Gastrocnemius medialis (tissue), 4 donors: ENCODE measurements around the gene MARVELD1.

ENCODE experiments used
- POLR2A ChIP-seq, 2 donors: fragments of 450-650 bp; IDR thresholded peaks; one replicate each; pipeline ENCODE4 v1.6.1; 2017; ENCODE audit warnings: antibody characterized with exemption in 2 of 2, mild to moderate bottlenecking in 2 of 2, moderate library complexity in 2 of 2
- TF ChIP-seq, protein P1 (sequence below), 5 experiments: fragments of 450-650 bp in 3 of 5; fragments of 200-600 bp in 2 of 5; sonication (generic) in 2 of 5; IDR thresholded peaks in 4 of 5; conservative IDR thresholded peaks in 1 of 5; 1 replicate in 4 of 5; 2 replicates in 1 of 5; pipeline ENCODE4 v1.5.1; 2016 to 2019; ENCODE audit warnings: antibody characterized with exemption in 5 of 5, mild to moderate bottlenecking in 3 of 5, moderate library complexity in 3 of 5

DNA sequence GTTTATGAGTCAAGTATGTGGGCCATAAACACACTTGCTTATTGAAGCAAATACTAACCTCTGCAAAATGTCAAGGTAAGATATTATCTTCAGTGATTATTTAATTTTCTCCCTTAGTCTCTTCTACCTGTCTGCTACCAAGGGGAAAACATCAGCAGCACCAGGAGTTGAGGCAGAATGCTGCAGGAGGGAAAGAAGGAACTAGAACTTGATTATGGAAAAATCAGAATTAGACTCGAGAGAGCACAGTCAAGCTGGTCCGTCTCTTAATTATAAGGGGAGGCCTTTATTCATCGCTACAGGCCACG is 18.5 kb downstream of the MARVELD1 start:
- TF ChIP-seq, protein P1, sequence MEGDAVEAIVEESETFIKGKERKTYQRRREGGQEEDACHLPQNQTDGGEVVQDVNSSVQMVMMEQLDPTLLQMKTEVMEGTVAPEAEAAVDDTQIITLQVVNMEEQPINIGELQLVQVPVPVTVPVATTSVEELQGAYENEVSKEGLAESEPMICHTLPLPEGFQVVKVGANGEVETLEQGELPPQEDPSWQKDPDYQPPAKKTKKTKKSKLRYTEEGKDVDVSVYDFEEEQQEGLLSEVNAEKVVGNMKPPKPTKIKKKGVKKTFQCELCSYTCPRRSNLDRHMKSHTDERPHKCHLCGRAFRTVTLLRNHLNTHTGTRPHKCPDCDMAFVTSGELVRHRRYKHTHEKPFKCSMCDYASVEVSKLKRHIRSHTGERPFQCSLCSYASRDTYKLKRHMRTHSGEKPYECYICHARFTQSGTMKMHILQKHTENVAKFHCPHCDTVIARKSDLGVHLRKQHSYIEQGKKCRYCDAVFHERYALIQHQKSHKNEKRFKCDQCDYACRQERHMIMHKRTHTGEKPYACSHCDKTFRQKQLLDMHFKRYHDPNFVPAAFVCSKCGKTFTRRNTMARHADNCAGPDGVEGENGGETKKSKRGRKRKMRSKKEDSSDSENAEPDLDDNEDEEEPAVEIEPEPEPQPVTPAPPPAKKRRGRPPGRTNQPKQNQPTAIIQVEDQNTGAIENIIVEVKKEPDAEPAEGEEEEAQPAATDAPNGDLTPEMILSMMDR (IDR thresholded peaks at IDR 0.05 in 4 of 5, conservative IDR thresholded peaks at IDR 0.05 in 1 of 5), result no peak
- no peak for TF ChIP-seq POLR2A (IDR thresholded peaks at IDR 0.05)
